Nephron progenitor cell (in vitro differentiated cells): ENCODE measurements around the gene BCL6.
A peak's percentile ranks its signal among the peaks of the same experiment; 100 is the strongest.

Experiments used
- DNase-seq: peaks from one replicate; pipeline ENCODE4 v3.0.0; 2021
- H3K27ac Mint-ChIP-seq: 2 replicates; pipeline ENCODE4 v1.8.0; 2021; ENCODE audit warnings: mild to moderate bottlenecking, moderate library complexity, mixed read lengths
- H3K27me3 Mint-ChIP-seq: 2 replicates; pipeline ENCODE4 v1.8.0; 2021; ENCODE audit warnings: mild to moderate bottlenecking, low read depth, mixed read lengths; ENCODE audit not compliant: poor library complexity
- H3K36me3 Mint-ChIP-seq: 2 replicates; pipeline ENCODE4 v1.8.0; 2021; ENCODE audit warnings: low read depth, mixed read lengths
- H3K4me1 Mint-ChIP-seq: 2 replicates; pipeline ENCODE4 v1.8.0; 2021; ENCODE audit warnings: mixed read lengths
- H3K4me3 Mint-ChIP-seq: 2 replicates; pipeline ENCODE4 v1.8.0; 2021; ENCODE audit warnings: mild to moderate bottlenecking, moderate library complexity, mixed read lengths
- H3K9me3 Mint-ChIP-seq: 2 replicates; pipeline ENCODE4 v1.8.0; 2021; ENCODE audit warnings: mild to moderate bottlenecking, moderate library complexity, mixed read lengths
- TF ChIP-seq, protein P1 (sequence below): fragments of 200-600 bp; sonication (generic); IDR thresholded peaks from 2 replicates; pipeline ENCODE4 v1.5.0; 2021; ENCODE audit warnings: antibody characterized with exemption

The BCL6 gene

GRCh38 chr3:187748050-187748481 lies 2.8 kb upstream of the BCL6 start:
- Mint-ChIP-seq H3K27me3 (no peaks in the 10 kb centered on the region), H3K4me3 (peak overlapping the region; percentile 73), H3K9me3 (no peaks in the 10 kb centered on the region), H3K27ac (peak overlapping the region; percentile 93), H3K4me1 (peaks cover 80% of the 10 kb centered on the region), H3K36me3 (no peaks in the 10 kb centered on the region)
- peak; percentile 96 for DNase-seq
- TF ChIP-seq, protein P1, sequence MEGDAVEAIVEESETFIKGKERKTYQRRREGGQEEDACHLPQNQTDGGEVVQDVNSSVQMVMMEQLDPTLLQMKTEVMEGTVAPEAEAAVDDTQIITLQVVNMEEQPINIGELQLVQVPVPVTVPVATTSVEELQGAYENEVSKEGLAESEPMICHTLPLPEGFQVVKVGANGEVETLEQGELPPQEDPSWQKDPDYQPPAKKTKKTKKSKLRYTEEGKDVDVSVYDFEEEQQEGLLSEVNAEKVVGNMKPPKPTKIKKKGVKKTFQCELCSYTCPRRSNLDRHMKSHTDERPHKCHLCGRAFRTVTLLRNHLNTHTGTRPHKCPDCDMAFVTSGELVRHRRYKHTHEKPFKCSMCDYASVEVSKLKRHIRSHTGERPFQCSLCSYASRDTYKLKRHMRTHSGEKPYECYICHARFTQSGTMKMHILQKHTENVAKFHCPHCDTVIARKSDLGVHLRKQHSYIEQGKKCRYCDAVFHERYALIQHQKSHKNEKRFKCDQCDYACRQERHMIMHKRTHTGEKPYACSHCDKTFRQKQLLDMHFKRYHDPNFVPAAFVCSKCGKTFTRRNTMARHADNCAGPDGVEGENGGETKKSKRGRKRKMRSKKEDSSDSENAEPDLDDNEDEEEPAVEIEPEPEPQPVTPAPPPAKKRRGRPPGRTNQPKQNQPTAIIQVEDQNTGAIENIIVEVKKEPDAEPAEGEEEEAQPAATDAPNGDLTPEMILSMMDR = peak; percentile 98

DNA sequence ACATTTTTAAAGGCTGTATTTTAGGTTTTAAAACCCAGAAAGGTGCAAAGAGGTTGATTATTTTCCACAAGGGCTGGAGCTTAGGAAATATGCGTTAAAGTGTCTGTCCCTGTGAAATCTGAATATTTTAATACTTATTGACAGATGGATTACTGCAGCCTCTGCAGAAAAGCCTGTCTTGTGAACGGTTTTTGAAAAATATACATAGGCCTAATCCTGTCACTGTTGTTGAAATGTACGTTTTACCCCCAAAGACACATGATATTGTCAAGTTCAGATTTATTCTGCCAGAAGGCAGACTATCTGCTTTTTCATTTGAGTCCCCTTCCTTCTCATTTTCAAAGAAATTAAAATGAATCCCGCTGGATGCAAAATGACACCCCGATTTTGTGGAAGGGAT lies 2.2 kb upstream of the BCL6 start:
- TF ChIP-seq, protein P1 = no peak
- DNase-seq = no peak
- Mint-ChIP-seq H3K27me3 (no peaks in the 10 kb centered on the region), H3K4me1 (peaks cover 85% of the 10 kb centered on the region), H3K4me3 (peak overlapping the region; percentile 99), H3K9me3 (no peaks in the 10 kb centered on the region), H3K27ac (no peak overlapping the region), H3K36me3 (no peaks in the 10 kb centered on the region)

GRCh38 chr3:187746442-187747281 lies 1.4 kb upstream of the BCL6 start:
- Mint-ChIP-seq H3K4me3 (peak overlapping the region; percentile 99), H3K27ac (peak overlapping the region; percentile 100), H3K9me3 (no peaks in the 10 kb centered on the region), H3K4me1 (peaks cover 89% of the 10 kb centered on the region), H3K27me3 (peaks cover 3% of the 10 kb centered on the region), H3K36me3 (no peaks in the 10 kb centered on the region)
- TF ChIP-seq, protein P1 = no peak
- DNase-seq = no peak

- H3K4me1 Mint-ChIP-seq = peaks cover 89% of the 10 kb centered on the region
- TF ChIP-seq, protein P1 = no peak
- H3K4me3 Mint-ChIP-seq = peak overlapping the region; percentile 99
- H3K27ac Mint-ChIP-seq = peak overlapping the region; percentile 100
- no peaks in the 10 kb centered on the region for H3K36me3 Mint-ChIP-seq
- peaks cover 4% of the 10 kb centered on the region for H3K27me3 Mint-ChIP-seq
- DNase-seq = no peak
- no peaks in the 10 kb centered on the region for H3K9me3 Mint-ChIP-seq
These were observed 782 bp upstream of the BCL6 start for GRCh38 chr3:187746059-187746441.

DNA sequence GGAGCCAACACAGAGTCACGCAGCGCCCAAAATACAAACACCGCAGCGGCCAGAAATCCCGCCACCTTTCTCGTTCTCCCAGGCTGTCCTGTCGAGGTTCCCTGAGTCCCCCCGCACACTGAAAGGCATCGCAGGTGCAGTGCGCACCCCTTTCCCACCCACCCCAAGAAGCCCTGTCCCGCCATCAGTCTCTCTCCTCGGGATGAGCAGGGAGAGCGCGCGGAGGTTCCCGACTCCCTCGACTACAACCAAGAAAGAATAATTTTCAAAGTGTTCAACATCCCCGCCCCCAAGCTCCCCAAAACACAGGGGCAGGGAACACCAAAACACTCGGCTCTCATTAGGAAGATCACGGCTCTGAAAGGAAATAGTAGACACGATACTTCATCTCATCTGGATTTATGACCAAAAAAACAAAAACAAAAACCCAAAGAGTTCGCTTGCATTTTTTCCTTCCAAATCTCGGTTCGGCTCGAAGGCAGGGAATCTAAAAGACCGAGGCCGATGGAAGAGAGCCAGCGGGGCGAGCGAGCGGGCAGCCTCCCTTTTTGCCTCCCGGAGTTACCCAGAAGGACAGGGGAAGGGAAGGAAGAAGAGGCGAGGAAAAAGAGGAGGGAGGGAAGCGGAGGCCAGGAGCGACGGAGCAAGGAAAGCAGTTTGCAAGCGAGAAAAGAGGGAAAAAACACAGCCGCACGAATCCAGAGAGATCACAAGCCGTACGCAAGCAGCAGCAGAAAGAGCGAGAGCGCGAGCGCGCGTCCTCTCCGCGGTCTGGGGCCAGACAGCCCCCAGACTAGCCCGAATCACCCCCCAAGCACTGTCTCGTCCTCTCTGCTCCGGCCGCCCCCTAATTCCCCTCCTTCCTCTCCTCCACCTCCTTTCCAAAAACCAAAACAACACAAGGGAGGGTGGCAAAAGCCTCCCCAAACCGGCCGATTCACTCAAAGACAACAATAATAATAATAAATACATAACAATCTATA lies 808 bp downstream of the BCL6 start:
- peaks cover 10% of the 10 kb centered on the region for H3K27me3 Mint-ChIP-seq
- DNase-seq = peak; percentile 56
- H3K36me3 Mint-ChIP-seq = no peaks in the 10 kb centered on the region
- TF ChIP-seq, protein P1 = no peak
- peaks cover 88% of the 10 kb centered on the region for H3K4me1 Mint-ChIP-seq
- H3K27ac Mint-ChIP-seq = peak overlapping the region; percentile 100
- no peaks in the 10 kb centered on the region for H3K9me3 Mint-ChIP-seq
- H3K4me3 Mint-ChIP-seq = peak overlapping the region; percentile 99
